K562 (cell line): ENCODE data around the gene RASSF1. TPM values are rescaled to one million over a fixed set of nuclear protein-coding genes. Genes with fewer than 3 reads are reported as not detected.

ENCODE experiments used
- ETV1 ChIP-seq: fragments of 450-650 bp; conservative IDR thresholded peaks from 2 replicates; pipeline ENCODE4 v1.6.1; 2016; ENCODE audit warnings: missing genetic modification characterization, control low read depth, low read depth, missing compliant biosample characterization
- JUND ChIP-seq, 2 experiments: IDR thresholded peaks; 2 replicates in 1 of 2; 3 replicates in 1 of 2; pipeline ENCODE4 v1.6.1; 2011; ENCODE audit warnings: borderline replicate concordance in 2 of 2, low read depth in 2 of 2, low read length in 2 of 2, improper control_type of control experiment in 1 of 2, missing biosample characterization in 1 of 2, missing genetic modification characterization in 1 of 2, missing genetic modification reagents in 1 of 2
- MTA1 ChIP-seq: fragments of 450-650 bp; IDR thresholded peaks from 2 replicates; pipeline ENCODE4 v1.6.1; 2017; ENCODE audit warnings: borderline replicate concordance
- NR2C1 ChIP-seq, 2 experiments: fragments of 450-650 bp; IDR thresholded peaks; 2 replicates each; pipeline ENCODE4 v1.6.1; 2017; ENCODE audit warnings: mild to moderate bottlenecking in 2 of 2, antibody characterized with exemption in 1 of 2, inconsistent platforms in 1 of 2, missing compliant biosample characterization in 1 of 2, missing genetic modification characterization in 1 of 2
- PRPF4 ChIP-seq: fragments of 200-400 bp; formaldehyde crosslinking; IDR thresholded peaks from one replicate; pipeline ENCODE4 v1.6.1; 2017; ENCODE audit warnings: low read length, low read depth, mild to moderate bottlenecking; ENCODE audit not compliant: insufficient read depth, poor library complexity, severe bottlenecking
- SREBF1 ChIP-seq: fragments of 150-350 bp; IDR thresholded peaks from 2 replicates; pipeline ENCODE4 v1.6.1; 2014; ENCODE audit warnings: antibody characterized with exemption, low read depth, low read length, borderline replicate concordance
- TEAD1 ChIP-seq, 2 experiments: fragments of 450-650 bp in 1 of 2; sonication (generic) in 1 of 2; formaldehyde crosslinking; IDR thresholded peaks; 2 replicates each; pipeline versions ENCODE4 v1.4.0 to v1.8.0; 2020 to 2022; ENCODE audit warnings: mild to moderate bottlenecking in 2 of 2, missing genetic modification reagents in 1 of 2
- U2AF2 ChIP-seq: fragments of 200-400 bp; formaldehyde crosslinking; optimal IDR thresholded peaks from 2 replicates; pipeline ENCODE3; 2017; ENCODE audit warnings: low read depth, mild to moderate bottlenecking, low read length
- ZNF395 ChIP-seq: fragments of 200-800 bp; sonication (Bioruptor generic); IDR thresholded peaks from 2 replicates; pipeline ENCODE4 v1.6.1; 2017; ENCODE audit warnings: missing genetic modification characterization, missing compliant biosample characterization
- ZNF639 ChIP-seq, 2 experiments: fragments of 200-800 bp in 1 of 2; sonication (Bioruptor generic) in 1 of 2; sonication (generic) in 1 of 2; formaldehyde crosslinking in 1 of 2; IDR thresholded peaks in 1 of 2; conservative IDR thresholded peaks in 1 of 2; 2 replicates each; pipeline versions ENCODE4 v1.5.0 to v1.6.1; 2016 to 2020; ENCODE audit warnings: missing compliant biosample characterization in 1 of 2, missing genetic modification characterization in 1 of 2, missing genetic modification reagents in 1 of 2
- polyA plus RNA-seq, 8 experiments: library from polyadenylated mRNA; depleted of rRNA in 4 of 8; stranded (reverse) in 5 of 8; unstranded in 3 of 8; fragments of >200 nt; fragmentation: Nextera tagmentation in 2 of 8; fragmentation: Illumina TruSeq in 1 of 8; extraction: Ambion mirVana in 2 of 8; extraction: Trizol in 1 of 8; gene quantifications; 2 replicates each; pipeline versions ENCODE4 v1.2.1 to v1.2.3, GENCODE V29; 2011 to 2014; ENCODE audit warnings: inconsistent platforms in 1 of 8, missing spikeins in 1 of 8
- total RNA-seq, 7 experiments: library from RNA; depleted of rRNA in 6 of 7; stranded (reverse); fragments of >200 nt in 6 of 7; fragmentation: Illumina TruSeq in 2 of 7; extraction: Trizol in 2 of 7; gene quantifications; 2 replicates each; pipeline versions ENCODE4 v1.2.1 to v1.2.3, GENCODE V29; 2011 to 2021; ENCODE audit warnings: low replicate concordance in 1 of 7
- TF ChIP-seq, protein P1 (sequence below), 2 experiments: IDR thresholded peaks; 2 replicates each; pipeline ENCODE4 v1.6.1; 2012; ENCODE audit warnings: improper control_type of control experiment in 2 of 2, low read depth in 2 of 2, low read length in 2 of 2, borderline replicate concordance in 1 of 2
- TF ChIP-seq, protein P2 (sequence below), 2 experiments: fragments of 150-350 bp in 1 of 2; IDR thresholded peaks; 2 replicates each; pipeline ENCODE4 v1.6.1; 2012 to 2016; ENCODE audit warnings: low read depth in 2 of 2, low read length in 2 of 2, mild to moderate bottlenecking in 1 of 2, moderate library complexity in 1 of 2
- TF ChIP-seq, protein P3 (sequence below): sonication (generic); formaldehyde crosslinking; IDR thresholded peaks from 2 replicates; pipeline ENCODE4 v1.9.0; 2022; ENCODE audit warnings: mild to moderate bottlenecking, missing genetic modification reagents

RASSF1 gene
- total and polyA plus RNA-seq, 9 of the 15 experiments (the other 6 are each of a cell fraction or from before 2014, with no cell fraction given) = 3.6 to 57.1 (median 24.6) TPM

- TF ChIP-seq JUND (IDR thresholded peaks at IDR 0.05; ENCODE audit: borderline replicate concordance, low read depth, low read length) (peak; percentile 46; the same call in 1 of the 2 replicates), JUND (tag; IDR thresholded peaks at IDR 0.05; ENCODE audit: borderline replicate concordance, low read depth, low read length) (peak; percentile 34; the same call in 1 of the 3 replicates), TEAD1 (CRISPR knock-in tag; IDR thresholded peaks at IDR 0.05) (peak in 1 of 2 experiments; percentile 72; a peak in 1 of 4 replicates), ZNF639 (CRISPR knock-in tag; conservative IDR thresholded peaks at IDR 0.05 in 1 of 2, IDR thresholded peaks at IDR 0.05 in 1 of 2) (peak in 1 of 2 experiments; percentile 77; a peak in 2 of 4 replicates), PRPF4 (no peak), NR2C1 (IDR thresholded peaks at IDR 0.05) (peak; percentile 74; the same call in 1 of the 2 replicates), NR2C1 (tag; IDR thresholded peaks at IDR 0.05) (peak; percentile 93), MTA1 (peak; percentile 23; the same call in 1 of the 2 replicates), U2AF2 (no peak), SREBF1 (peak; percentile 56; the same call in 1 of the 2 replicates), ETV1 (tag) (peak; percentile 28; the same call in 1 of the 2 replicates), ZNF395 (CRISPR knock-in tag) (peak; percentile 77; the same call in 1 of the 2 replicates)
- TF ChIP-seq, protein P1, sequence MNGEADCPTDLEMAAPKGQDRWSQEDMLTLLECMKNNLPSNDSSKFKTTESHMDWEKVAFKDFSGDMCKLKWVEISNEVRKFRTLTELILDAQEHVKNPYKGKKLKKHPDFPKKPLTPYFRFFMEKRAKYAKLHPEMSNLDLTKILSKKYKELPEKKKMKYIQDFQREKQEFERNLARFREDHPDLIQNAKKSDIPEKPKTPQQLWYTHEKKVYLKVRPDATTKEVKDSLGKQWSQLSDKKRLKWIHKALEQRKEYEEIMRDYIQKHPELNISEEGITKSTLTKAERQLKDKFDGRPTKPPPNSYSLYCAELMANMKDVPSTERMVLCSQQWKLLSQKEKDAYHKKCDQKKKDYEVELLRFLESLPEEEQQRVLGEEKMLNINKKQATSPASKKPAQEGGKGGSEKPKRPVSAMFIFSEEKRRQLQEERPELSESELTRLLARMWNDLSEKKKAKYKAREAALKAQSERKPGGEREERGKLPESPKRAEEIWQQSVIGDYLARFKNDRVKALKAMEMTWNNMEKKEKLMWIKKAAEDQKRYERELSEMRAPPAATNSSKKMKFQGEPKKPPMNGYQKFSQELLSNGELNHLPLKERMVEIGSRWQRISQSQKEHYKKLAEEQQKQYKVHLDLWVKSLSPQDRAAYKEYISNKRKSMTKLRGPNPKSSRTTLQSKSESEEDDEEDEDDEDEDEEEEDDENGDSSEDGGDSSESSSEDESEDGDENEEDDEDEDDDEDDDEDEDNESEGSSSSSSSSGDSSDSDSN (IDR thresholded peaks at IDR 0.05; ENCODE audit: borderline replicate concordance in 1 of 2, low read depth in 2 of 2, low read length in 2 of 2) = peak in 1 of 2 experiments; percentile 68; a peak in 1 of 4 replicates
- TF ChIP-seq, protein P2, sequence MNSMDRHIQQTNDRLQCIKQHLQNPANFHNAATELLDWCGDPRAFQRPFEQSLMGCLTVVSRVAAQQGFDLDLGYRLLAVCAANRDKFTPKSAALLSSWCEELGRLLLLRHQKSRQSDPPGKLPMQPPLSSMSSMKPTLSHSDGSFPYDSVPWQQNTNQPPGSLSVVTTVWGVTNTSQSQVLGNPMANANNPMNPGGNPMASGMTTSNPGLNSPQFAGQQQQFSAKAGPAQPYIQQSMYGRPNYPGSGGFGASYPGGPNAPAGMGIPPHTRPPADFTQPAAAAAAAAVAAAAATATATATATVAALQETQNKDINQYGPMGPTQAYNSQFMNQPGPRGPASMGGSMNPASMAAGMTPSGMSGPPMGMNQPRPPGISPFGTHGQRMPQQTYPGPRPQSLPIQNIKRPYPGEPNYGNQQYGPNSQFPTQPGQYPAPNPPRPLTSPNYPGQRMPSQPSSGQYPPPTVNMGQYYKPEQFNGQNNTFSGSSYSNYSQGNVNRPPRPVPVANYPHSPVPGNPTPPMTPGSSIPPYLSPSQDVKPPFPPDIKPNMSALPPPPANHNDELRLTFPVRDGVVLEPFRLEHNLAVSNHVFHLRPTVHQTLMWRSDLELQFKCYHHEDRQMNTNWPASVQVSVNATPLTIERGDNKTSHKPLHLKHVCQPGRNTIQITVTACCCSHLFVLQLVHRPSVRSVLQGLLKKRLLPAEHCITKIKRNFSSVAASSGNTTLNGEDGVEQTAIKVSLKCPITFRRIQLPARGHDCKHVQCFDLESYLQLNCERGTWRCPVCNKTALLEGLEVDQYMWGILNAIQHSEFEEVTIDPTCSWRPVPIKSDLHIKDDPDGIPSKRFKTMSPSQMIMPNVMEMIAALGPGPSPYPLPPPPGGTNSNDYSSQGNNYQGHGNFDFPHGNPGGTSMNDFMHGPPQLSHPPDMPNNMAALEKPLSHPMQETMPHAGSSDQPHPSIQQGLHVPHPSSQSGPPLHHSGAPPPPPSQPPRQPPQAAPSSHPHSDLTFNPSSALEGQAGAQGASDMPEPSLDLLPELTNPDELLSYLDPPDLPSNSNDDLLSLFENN (IDR thresholded peaks at IDR 0.05; ENCODE audit: low read depth in 2 of 2, low read length in 2 of 2) = peak in 1 of 2 experiments; percentile 61; a peak in 1 of 4 replicates
- TF ChIP-seq, protein P3, sequence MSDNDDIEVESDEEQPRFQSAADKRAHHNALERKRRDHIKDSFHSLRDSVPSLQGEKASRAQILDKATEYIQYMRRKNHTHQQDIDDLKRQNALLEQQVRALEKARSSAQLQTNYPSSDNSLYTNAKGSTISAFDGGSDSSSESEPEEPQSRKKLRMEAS = no peak; the same call in 1 of the 2 replicates
Measured at GRCh38 chr3:50358911-50359759, 18.5 kb upstream of the RASSF1 start, which contains the start of gene TMEM115 (continued).
